CD4-positive, alpha-beta T cell treated with Interleukin-4 for 1 hour (primary cell): ENCODE results near the gene EME1.
"Not testable (repeated sequence)": the region's sequence is repeated elsewhere in the genome, so short reads cannot be mapped to it uniquely, and the experiment has no call there.

Experiments used
- DNase-seq, 2 donors: peaks; one replicate each; pipeline ENCODE4 v3.0.0-alpha.2; 2020 to 2022

EME1 gene

GRCh38 chr17:50396261-50397110 lies 23.5 kb downstream of the EME1 start:
- peak in 1 of 2 donors; percentile 25 for DNase-seq

GRCh38 chr17:50397111-50397918 lies 24.3 kb downstream of the EME1 start, which contains the start of gene LRRC59:
Gene LRRC59, minus strand, starts transcription at chr17:50397523. Its CDS starts 206 bp downstream, at chr17:50397317.
- peak; percentile 91 to 94 for DNase-seq

GRCh38 chr17:50397919-50398285 lies 24.9 kb downstream of the EME1 start:
- DNase-seq = no peak

- DNase-seq = not testable (repeated sequence)
These were observed 25.6 kb downstream of the EME1 start for GRCh38 chr17:50398672-50399071.

GRCh38 chr17:50399591-50399990 lies 26.6 kb downstream of the EME1 start:
- DNase-seq = not testable (repeated sequence)

- not testable (repeated sequence) for DNase-seq
These were observed 32.3 kb downstream of the EME1 start for GRCh38 chr17:50405351-50405750.

GRCh38 chr17:50406578-50406977 lies 33.5 kb downstream of the EME1 start:
- DNase-seq = no peak

- DNase-seq = no peak
These were observed 34.9 kb downstream of the EME1 start for GRCh38 chr17:50407921-50408320.

GRCh38 chr17:50412188-50412732 lies 39.2 kb downstream of the EME1 start:
- DNase-seq = no peak

GRCh38 chr17:50414808-50415207 lies 41.8 kb downstream of the EME1 start:
- no peak for DNase-seq

- not testable (repeated sequence) for DNase-seq
These were observed 46.5 kb downstream of the EME1 start for GRCh38 chr17:50419577-50419976.

GRCh38 chr17:50420419-50421112 lies 47.5 kb downstream of the EME1 start:
- no peak for DNase-seq

- DNase-seq = peak in 1 of 2 donors; percentile 32
These were observed 48.5 kb downstream of the EME1 start for GRCh38 chr17:50421308-50422051.

GRCh38 chr17:50422738-50423137 lies 49.7 kb downstream of the EME1 start:
- DNase-seq = no peak

- peak in 1 of 2 donors; percentile 16 for DNase-seq
These were observed 50.6 kb downstream of the EME1 start for GRCh38 chr17:50423553-50424159.

- no peak for DNase-seq
These were observed 51.4 kb downstream of the EME1 start for GRCh38 chr17:50424246-50424995.

GRCh38 chr17:50424996-50425681 lies 52.1 kb downstream of the EME1 start:
- DNase-seq = no peak

GRCh38 chr17:50425682-50426471 lies 52.8 kb downstream of the EME1 start, which contains the start of gene ACSF2:
Gene ACSF2, plus strand, starts transcription at chr17:50426218. Its CDS starts 44 bp downstream, at chr17:50426262.
- peak; percentile 63 to 73 for DNase-seq

- no peak for DNase-seq
These were observed 53.4 kb downstream of the EME1 start for GRCh38 chr17:50426472-50426782.
